WTC11 (cell line): ENCODE data around the gene TP63. TPM values are rescaled to one million over a fixed set of nuclear protein-coding genes. Genes with fewer than 3 reads are reported as not detected.

ENCODE experiments used
- ATAC-seq: fragments of 200-7000 bp; cut with Tn5 transposase; 2 replicates; pipeline ENCODE4 v1.10.0; 2021; ENCODE audit warnings: mild to moderate bottlenecking, moderate library complexity
- CTCF ChIA-PET: fragments of 300-600 bp; sonication (Branson Sonifier 250); formaldehyde crosslinking; loops from one replicate; lab custom pipeline; 2021; ENCODE audit warnings: antibody characterized with exemption; lab: Charles Lee
- POLR2A ChIA-PET: fragments of 350-600 bp; sonication (Branson Sonifier 250); formaldehyde crosslinking; loops from one replicate; lab custom pipeline; 2021; ENCODE audit warnings: antibody characterized with exemption; lab: Charles Lee
- DNase-seq: peaks from one replicate; pipeline ENCODE4 v3.0.0; 2021; ENCODE audit warnings: low spot score
- H3K27ac Mint-ChIP-seq: 2 replicates; pipeline ENCODE4 v1.8.0; 2021; ENCODE audit warnings: mixed read lengths
- H3K27me3 Mint-ChIP-seq: 2 replicates; pipeline ENCODE4 v1.8.0; 2021; ENCODE audit warnings: low read depth, mild to moderate bottlenecking, moderate library complexity, mixed read lengths
- H3K36me3 Mint-ChIP-seq: 2 replicates; pipeline ENCODE4 v1.8.0; 2021; ENCODE audit warnings: mixed read lengths
- H3K4me1 Mint-ChIP-seq: 2 replicates; pipeline ENCODE4 v1.8.0; 2022; ENCODE audit warnings: mixed read lengths
- H3K4me3 Mint-ChIP-seq: 2 replicates; pipeline ENCODE4 v1.8.0; 2021; ENCODE audit warnings: mild to moderate bottlenecking, moderate library complexity, mixed read lengths
- H3K9me3 Mint-ChIP-seq: 2 replicates; pipeline ENCODE4 v1.8.0; 2021; ENCODE audit warnings: mixed read lengths
- CDX4 ChIP-seq: fragments of 250-450 bp; sonication (Bioruptor Pico); IDR thresholded peaks from 2 replicates; pipeline ENCODE4 v1.9.0; 2021; ENCODE audit warnings: moderate library complexity, mild to moderate bottlenecking, inconsistent platforms, borderline replicate concordance
- CTCF ChIP-seq: fragments of 200-600 bp; IDR thresholded peaks from 2 replicates; pipeline ENCODE4 v1.8.0; 2022; ENCODE audit warnings: antibody characterized with exemption
- E2F1 ChIP-seq: sonication (generic); formaldehyde crosslinking; IDR thresholded peaks from 2 replicates; pipeline ENCODE4 v1.8.0; 2022; ENCODE audit warnings: mild to moderate bottlenecking, missing genetic modification reagents
- ERG ChIP-seq: fragments of 250-450 bp; sonication (Bioruptor Pico); IDR thresholded peaks from 2 replicates; pipeline ENCODE4 v1.8.0; 2021; ENCODE audit warnings: mild to moderate bottlenecking
- GTF2I ChIP-seq: fragments of 250-450 bp; sonication (Bioruptor Pico); conservative IDR thresholded peaks from 2 replicates; pipeline ENCODE4 v1.4.0; 2021; ENCODE audit warnings: mild to moderate bottlenecking
- HMGXB4 ChIP-seq: sonication (generic); formaldehyde crosslinking; IDR thresholded peaks from 2 replicates; pipeline ENCODE4 v1.8.1; 2023; ENCODE audit warnings: mild to moderate bottlenecking, moderate library complexity, missing genetic modification reagents
- IRF1 ChIP-seq: sonication (generic); formaldehyde crosslinking; IDR thresholded peaks from 2 replicates; pipeline ENCODE4 v1.8.0; 2023; ENCODE audit warnings: missing genetic modification reagents
- IRF2 ChIP-seq: sonication (generic); formaldehyde crosslinking; IDR thresholded peaks from 2 replicates; pipeline ENCODE4 v1.8.0; 2022; ENCODE audit warnings: low read depth, missing genetic modification reagents, borderline replicate concordance
- JAZF1 ChIP-seq: fragments of 250-450 bp; sonication (Bioruptor Pico); IDR thresholded peaks from 2 replicates; pipeline ENCODE4 v1.9.0; 2021; ENCODE audit warnings: moderate library complexity, mild to moderate bottlenecking, inconsistent platforms
- MXD4 ChIP-seq: fragments of 250-450 bp; sonication (Bioruptor Pico); IDR thresholded peaks from 2 replicates; pipeline ENCODE4 v1.8.0; 2021; ENCODE audit warnings: mild to moderate bottlenecking, moderate library complexity, borderline replicate concordance
- NFATC4 ChIP-seq: fragments of 250-450 bp; sonication (Bioruptor Pico); IDR thresholded peaks from 2 replicates; pipeline ENCODE4 v1.9.0; 2021; ENCODE audit warnings: mild to moderate bottlenecking
- NR2C2 ChIP-seq: sonication (generic); formaldehyde crosslinking; IDR thresholded peaks from 2 replicates; pipeline ENCODE4 v1.8.0; 2022; ENCODE audit warnings: mild to moderate bottlenecking, missing genetic modification reagents
- NR3C1 ChIP-seq: sonication (generic); formaldehyde crosslinking; conservative IDR thresholded peaks from 2 replicates; pipeline ENCODE4 v1.8.1; 2023; ENCODE audit warnings: low read depth, mild to moderate bottlenecking, missing genetic modification reagents
- RORB ChIP-seq: fragments of 250-450 bp; sonication (Bioruptor Pico); IDR thresholded peaks from 2 replicates; pipeline ENCODE4 v1.9.0; 2021; ENCODE audit warnings: mild to moderate bottlenecking
- ZBTB21 ChIP-seq: sonication (generic); formaldehyde crosslinking; IDR thresholded peaks from 2 replicates; pipeline ENCODE4 v1.8.1; 2023; ENCODE audit warnings: mild to moderate bottlenecking, missing genetic modification reagents, borderline replicate concordance
- ZNF138 ChIP-seq: sonication (generic); formaldehyde crosslinking; conservative IDR thresholded peaks from 2 replicates; pipeline ENCODE4 v1.8.1; 2022; ENCODE audit warnings: mild to moderate bottlenecking, moderate library complexity, missing genetic modification reagents
- ZNF232 ChIP-seq: sonication (generic); formaldehyde crosslinking; IDR thresholded peaks from 2 replicates; pipeline ENCODE4 v1.8.0; 2022; ENCODE audit warnings: mild to moderate bottlenecking, missing genetic modification reagents
- ZNF281 ChIP-seq: sonication (generic); formaldehyde crosslinking; IDR thresholded peaks from 2 replicates; pipeline ENCODE4 v1.8.0; 2023; ENCODE audit warnings: mild to moderate bottlenecking, missing genetic modification reagents
- ZNF671 ChIP-seq: fragments of 250-450 bp; sonication (Bioruptor Pico); IDR thresholded peaks from 2 replicates; pipeline ENCODE4 v1.8.0; 2021; ENCODE audit warnings: mild to moderate bottlenecking
- total RNA-seq: library from RNA; stranded (reverse); gene quantifications from 3 replicates; pipeline ENCODE4 v1.2.3, GENCODE V29; 2021

TP63 gene
- total RNA-seq, 1 experiment from 2014 or later, result 0.09 TPM

- no peak for ATAC-seq
- Mint-ChIP-seq H3K4me3 (no peak overlapping the region), H3K27ac (no peak overlapping the region), H3K27me3 (no peaks in the 10 kb centered on the region), H3K9me3 (no peaks in the 10 kb centered on the region), H3K36me3 (no peaks in the 10 kb centered on the region), H3K4me1 (no peaks in the 10 kb centered on the region)
- ChIA-PET CTCF (interaction anchor here (0.9 to 2.8 kb wide), 2 partner anchors 91 to 260 kb away, joined by 3 to 24 read pairs; no protein-coding TSS in a partner anchor), POLR2A (no interaction called here)
- DNase-seq, result no peak
- TF ChIP-seq ERG (CRISPR knock-in tag) (no peak), ZNF671 (CRISPR knock-in tag) (no peak), E2F1 (CRISPR knock-in tag) (no peak)
These were observed 57.1 kb downstream of the TP63 start for GRCh38 chr3:189688262-189688661.

- CTCF ChIA-PET, result interaction anchor here (0.6 kb wide), 1 partner anchor 417 kb away, joined by 3 read pairs; no protein-coding TSS in a partner anchor
- H3K4me1 Mint-ChIP-seq, result no peaks in the 10 kb centered on the region
- H3K4me3 Mint-ChIP-seq, result no peak overlapping the region
- TF ChIP-seq NR3C1 (CRISPR knock-in tag), result no peak
- no peak for TF ChIP-seq NR2C2 (CRISPR knock-in tag)
- no peak for TF ChIP-seq ZNF232
- no peak for TF ChIP-seq CTCF
- TF ChIP-seq CDX4, result no peak
- TF ChIP-seq RORB (CRISPR knock-in tag), result no peak
- no peak for TF ChIP-seq ZBTB21
- no peaks in the 10 kb centered on the region for H3K9me3 Mint-ChIP-seq
- POLR2A ChIA-PET, result no interaction called here
- no peak for DNase-seq
- no peaks in the 10 kb centered on the region for H3K27me3 Mint-ChIP-seq
- ATAC-seq, result no peak
- no peak overlapping the region for H3K27ac Mint-ChIP-seq
- no peaks in the 10 kb centered on the region for H3K36me3 Mint-ChIP-seq
These were observed 58.4 kb downstream of the TP63 start for GRCh38 chr3:189689625-189690024.

GRCh38 chr3:189690237-189690636 is 59.0 kb downstream of the TP63 start:
- no peaks in the 10 kb centered on the region for H3K9me3 Mint-ChIP-seq
- ChIA-PET POLR2A (no interaction called here), CTCF (no interaction called here)
- no peaks in the 10 kb centered on the region; the same call in 1 of the 2 replicates for H3K27me3 Mint-ChIP-seq
- no peak for ATAC-seq
- no peak for TF ChIP-seq MXD4 (CRISPR knock-in tag)
- no peak overlapping the region for H3K4me3 Mint-ChIP-seq
- no peaks in the 10 kb centered on the region for H3K4me1 Mint-ChIP-seq
- H3K27ac Mint-ChIP-seq, result no peak overlapping the region
- no peak for DNase-seq
- H3K36me3 Mint-ChIP-seq, result no peaks in the 10 kb centered on the region

- POLR2A ChIA-PET, result no interaction called here
- ATAC-seq (no peak), DNase-seq (no peak)
- H3K27me3 Mint-ChIP-seq, result no peaks in the 10 kb centered on the region; the same call in 1 of the 2 replicates
- no peak overlapping the region for H3K4me3 Mint-ChIP-seq
- no peaks in the 10 kb centered on the region for H3K4me1 Mint-ChIP-seq
- no peaks in the 10 kb centered on the region for H3K9me3 Mint-ChIP-seq
- CTCF ChIA-PET, result no interaction called here
- H3K36me3 Mint-ChIP-seq, result no peaks in the 10 kb centered on the region
- no peak overlapping the region for H3K27ac Mint-ChIP-seq
- TF ChIP-seq ZNF138, result no peak
- TF ChIP-seq ZNF281 (CRISPR knock-in tag), result no peak
- TF ChIP-seq NFATC4 (CRISPR knock-in tag), result no peak
- TF ChIP-seq HMGXB4, result no peak
- TF ChIP-seq JAZF1 (CRISPR knock-in tag), result no peak
- TF ChIP-seq CDX4, result no peak
- no peak for TF ChIP-seq GTF2I (CRISPR knock-in tag)
- TF ChIP-seq IRF1 (CRISPR knock-in tag), result no peak
- no peak for TF ChIP-seq IRF2 (CRISPR knock-in tag)
- no peak for TF ChIP-seq ZNF671 (CRISPR knock-in tag)
These were observed 59.5 kb downstream of the TP63 start for GRCh38 chr3:189690672-189691071.
